Type B pancreatic cell (in vitro differentiated cells): Measurements from ENCODE around the gene PALM. TPM values are rescaled to one million over a fixed set of nuclear protein-coding genes. Genes with fewer than 3 reads are reported as not detected.
A peak's percentile ranks its signal among the peaks of the same experiment; 100 is the strongest.

Source experiments
- DNase-seq: peaks from one replicate; pipeline ENCODE4 v3.0.0; 2021; ENCODE audit warnings: mixed read lengths; ENCODE audit not compliant: unreplicated experiment; ENCODE audit errors: extremely low spot score
- H3K27ac Mint-ChIP-seq: 2 replicates; pipeline ENCODE4 v1.8.0; 2021; ENCODE audit warnings: mild to moderate bottlenecking, mixed read lengths
- H3K27me3 Mint-ChIP-seq: 2 replicates; pipeline ENCODE4 v1.8.0; 2021; ENCODE audit warnings: mixed read lengths
- H3K36me3 Mint-ChIP-seq: 2 replicates; pipeline ENCODE4 v1.8.0; 2021; ENCODE audit warnings: mixed read lengths
- H3K4me1 Mint-ChIP-seq: one replicate; pipeline ENCODE4 v1.8.0; 2021; ENCODE audit warnings: mixed read lengths; ENCODE audit not compliant: unreplicated experiment
- H3K4me3 Mint-ChIP-seq: 2 replicates; pipeline ENCODE4 v1.8.0; 2021; ENCODE audit warnings: mild to moderate bottlenecking, mixed read lengths
- H3K9me3 Mint-ChIP-seq: 2 replicates; pipeline ENCODE4 v1.8.0; 2021; ENCODE audit warnings: mixed read lengths
- total RNA-seq: library from RNA; stranded (reverse); gene quantifications from 2 replicates; pipeline ENCODE4 v1.2.1, GENCODE V29; 2021; ENCODE audit warnings: low replicate concordance
- TF ChIP-seq, protein P1 (sequence below): fragments of 200-600 bp; sonication (generic); conservative IDR thresholded peaks from 2 replicates; pipeline ENCODE4 v1.5.0; 2021; ENCODE audit warnings: antibody characterized with exemption, mild to moderate bottlenecking

Gene PALM
- total RNA-seq, 1 donor from 2014 or later: 64.1 TPM

DNA sequence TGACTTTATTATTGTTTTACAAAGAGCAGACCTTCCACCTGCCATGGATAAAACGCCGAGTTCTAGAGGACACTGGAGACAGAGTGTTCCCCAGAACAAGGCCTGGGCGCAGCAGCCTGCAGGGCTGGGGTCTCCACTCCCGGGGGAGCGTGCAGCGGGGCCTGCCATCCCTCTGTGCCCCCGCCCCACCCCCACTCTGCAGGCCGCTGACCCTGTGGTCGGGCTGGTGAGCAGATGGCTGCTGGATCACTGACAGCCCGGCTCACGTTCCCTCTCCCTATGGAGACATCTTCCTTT is 79.9 kb downstream of the PALM start:
- DNase-seq: peak; percentile 70
- Mint-ChIP-seq H3K27me3 (no peaks in the 10 kb centered on the region), H3K4me3 (peak overlapping the region; percentile 61), H3K27ac (peak overlapping the region; percentile 70), H3K36me3 (no peaks in the 10 kb centered on the region), H3K4me1 (peaks cover 18% of the 10 kb centered on the region), H3K9me3 (no peaks in the 10 kb centered on the region)
- TF ChIP-seq, protein P1, sequence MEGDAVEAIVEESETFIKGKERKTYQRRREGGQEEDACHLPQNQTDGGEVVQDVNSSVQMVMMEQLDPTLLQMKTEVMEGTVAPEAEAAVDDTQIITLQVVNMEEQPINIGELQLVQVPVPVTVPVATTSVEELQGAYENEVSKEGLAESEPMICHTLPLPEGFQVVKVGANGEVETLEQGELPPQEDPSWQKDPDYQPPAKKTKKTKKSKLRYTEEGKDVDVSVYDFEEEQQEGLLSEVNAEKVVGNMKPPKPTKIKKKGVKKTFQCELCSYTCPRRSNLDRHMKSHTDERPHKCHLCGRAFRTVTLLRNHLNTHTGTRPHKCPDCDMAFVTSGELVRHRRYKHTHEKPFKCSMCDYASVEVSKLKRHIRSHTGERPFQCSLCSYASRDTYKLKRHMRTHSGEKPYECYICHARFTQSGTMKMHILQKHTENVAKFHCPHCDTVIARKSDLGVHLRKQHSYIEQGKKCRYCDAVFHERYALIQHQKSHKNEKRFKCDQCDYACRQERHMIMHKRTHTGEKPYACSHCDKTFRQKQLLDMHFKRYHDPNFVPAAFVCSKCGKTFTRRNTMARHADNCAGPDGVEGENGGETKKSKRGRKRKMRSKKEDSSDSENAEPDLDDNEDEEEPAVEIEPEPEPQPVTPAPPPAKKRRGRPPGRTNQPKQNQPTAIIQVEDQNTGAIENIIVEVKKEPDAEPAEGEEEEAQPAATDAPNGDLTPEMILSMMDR: no peak

DNA sequence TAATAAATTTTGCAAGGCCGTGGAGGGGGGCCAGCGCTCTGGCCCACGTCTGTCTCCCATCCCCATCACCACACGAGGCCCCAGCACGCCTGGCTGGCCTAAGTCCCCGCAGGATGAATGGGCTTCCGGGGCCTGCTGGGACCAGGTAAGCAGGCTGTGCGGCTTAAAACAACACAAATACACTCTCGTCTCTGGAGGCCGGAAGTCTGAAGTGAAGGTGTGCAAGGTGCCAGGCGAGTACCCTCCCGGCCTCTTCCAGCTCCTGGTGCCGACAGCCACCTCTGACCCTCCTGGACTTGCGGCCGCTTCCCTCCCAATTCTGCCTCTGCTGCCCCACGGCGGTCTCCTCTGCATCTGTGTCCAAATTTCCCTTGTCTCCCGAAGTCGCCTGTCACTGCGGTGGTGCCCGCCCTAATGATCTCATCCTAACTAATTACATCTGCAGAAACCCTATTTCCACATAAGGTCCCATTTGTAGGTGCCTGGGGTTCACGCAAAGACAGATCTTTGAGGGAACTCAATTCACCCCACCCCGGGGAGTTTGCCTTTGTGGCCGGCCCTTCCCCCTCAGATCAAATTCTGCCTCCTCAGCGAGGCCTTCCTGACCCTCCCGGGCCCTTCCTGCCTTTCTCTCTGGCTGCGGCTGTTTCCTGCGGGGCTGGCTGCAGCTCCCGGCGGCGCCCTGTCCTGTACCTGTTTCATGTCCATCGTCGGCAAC is 80.4 kb downstream of the PALM start:
- TF ChIP-seq, protein P1: peak; percentile 10
- no peaks in the 10 kb centered on the region for H3K9me3 Mint-ChIP-seq
- peak; percentile 74 for DNase-seq
- H3K27me3 Mint-ChIP-seq: no peaks in the 10 kb centered on the region
- peaks cover 18% of the 10 kb centered on the region for H3K4me1 Mint-ChIP-seq
- no peaks in the 10 kb centered on the region for H3K36me3 Mint-ChIP-seq
- peak overlapping the region; percentile 61 for H3K4me3 Mint-ChIP-seq
- H3K27ac Mint-ChIP-seq: peak overlapping the region; percentile 70

DNA sequence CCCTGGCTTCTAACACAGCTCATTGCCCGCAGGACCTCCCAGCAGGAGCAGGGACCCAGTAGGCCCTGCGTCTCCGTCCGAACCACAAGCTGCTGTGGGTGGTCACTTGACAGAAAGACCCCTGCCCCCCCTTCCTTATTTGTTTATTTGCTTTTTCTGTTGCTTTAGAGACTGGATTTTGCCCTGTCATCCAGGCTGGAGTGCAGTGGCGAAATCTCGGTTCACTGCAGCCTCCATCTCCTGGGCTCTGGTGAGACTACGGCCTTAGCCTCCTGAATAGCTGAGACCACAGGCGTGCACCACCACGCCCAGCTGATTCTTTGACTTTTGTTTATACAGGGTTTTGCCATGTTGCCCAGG is 80.9 kb downstream of the PALM start:
- H3K9me3 Mint-ChIP-seq: no peaks in the 10 kb centered on the region
- no peaks in the 10 kb centered on the region for H3K27me3 Mint-ChIP-seq
- peak overlapping the region; percentile 61 for H3K4me3 Mint-ChIP-seq
- TF ChIP-seq, protein P1: no peak
- peak overlapping the region; percentile 70 for H3K27ac Mint-ChIP-seq
- H3K36me3 Mint-ChIP-seq: no peaks in the 10 kb centered on the region
- no peak for DNase-seq
- peaks cover 18% of the 10 kb centered on the region for H3K4me1 Mint-ChIP-seq

DNA sequence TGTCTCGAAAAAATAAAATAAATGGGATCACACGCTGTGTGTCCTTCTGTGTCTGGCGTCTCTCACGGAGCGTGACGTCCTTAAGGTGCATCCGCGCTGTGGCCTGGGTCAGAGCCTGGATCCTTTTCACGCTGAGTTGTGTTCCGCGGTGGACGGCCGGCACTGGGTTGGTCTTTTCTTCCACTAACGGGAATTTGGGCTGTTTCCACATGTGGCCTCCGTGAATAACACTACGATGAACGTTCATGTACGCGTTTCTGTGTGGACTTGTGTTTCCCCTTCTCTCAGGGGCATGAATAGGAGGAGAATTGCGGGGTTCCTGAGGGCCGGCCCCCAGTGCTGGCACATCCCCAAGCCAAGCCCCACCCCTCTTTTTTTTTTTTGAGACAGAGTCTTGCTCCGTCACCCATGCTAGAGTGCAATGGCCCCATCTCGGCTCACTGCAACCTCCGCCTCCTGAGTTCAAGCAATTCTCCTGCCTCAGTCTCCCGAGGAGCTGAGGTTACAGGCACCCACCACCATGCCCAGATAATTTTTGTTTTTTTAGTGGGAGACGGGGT is 82.4 kb downstream of the PALM start:
- no peak for DNase-seq
- Mint-ChIP-seq H3K4me3 (no peak overlapping the region), H3K27me3 (no peaks in the 10 kb centered on the region), H3K36me3 (no peaks in the 10 kb centered on the region), H3K9me3 (no peaks in the 10 kb centered on the region), H3K27ac (peak overlapping the region; percentile 43), H3K4me1 (peaks cover 18% of the 10 kb centered on the region)
- TF ChIP-seq, protein P1: no peak

DNA sequence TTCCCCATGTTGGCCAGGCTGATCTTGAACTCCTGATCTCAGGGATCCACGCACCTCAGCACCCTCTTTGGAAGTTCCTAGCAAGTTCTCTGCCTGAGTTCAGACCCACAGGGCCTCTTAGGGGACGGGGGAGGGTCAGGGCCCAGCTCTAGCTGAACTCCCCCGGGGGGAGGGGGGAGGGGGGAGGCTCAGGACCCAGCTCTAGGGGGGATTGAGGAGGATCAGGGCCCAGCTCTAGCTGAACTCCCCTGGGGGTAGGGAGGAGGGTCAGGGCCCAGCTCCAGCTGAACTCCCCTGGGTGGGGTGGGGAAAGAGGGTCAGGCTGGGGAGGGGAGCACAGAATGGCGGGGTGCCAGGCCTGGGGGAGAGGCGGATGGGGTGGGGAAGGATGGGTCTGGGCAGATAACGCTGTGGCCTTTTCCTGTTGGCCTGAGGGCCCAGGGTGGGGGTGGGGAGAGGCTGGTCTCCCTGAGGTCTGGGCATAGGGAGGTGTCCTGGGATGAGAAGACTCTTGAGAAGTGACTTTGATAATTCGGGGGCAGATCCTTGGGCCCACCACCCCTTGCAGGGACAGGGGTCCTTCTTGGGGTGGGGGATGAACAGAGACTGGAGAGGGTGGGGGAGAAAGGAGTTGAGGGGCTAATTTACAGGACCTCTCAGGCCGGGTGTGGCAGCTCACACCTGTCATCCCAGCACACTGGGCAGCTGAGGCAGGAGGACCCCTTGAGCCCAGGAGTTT is 83.0 kb downstream of the PALM start:
- DNase-seq: no peak
- Mint-ChIP-seq H3K27ac (no peak overlapping the region), H3K36me3 (no peaks in the 10 kb centered on the region), H3K9me3 (no peaks in the 10 kb centered on the region), H3K4me1 (peaks cover 21% of the 10 kb centered on the region), H3K4me3 (no peak overlapping the region), H3K27me3 (no peaks in the 10 kb centered on the region)
- TF ChIP-seq, protein P1: no peak
